Right hindlimb (tissue), 1 donor: ENCODE measurements around the gene FMO5.
"Not testable (repeated sequence)": the region's sequence is repeated elsewhere in the genome, so short reads cannot be mapped to it uniquely, and the experiment has no call there.

Experiments
- DNase-seq: peaks from one replicate; pipeline ENCODE4 v3.0.0-alpha.2; 2018

FMO5 gene

GRCh38 chr1:147225193-147225730, at the start of gene FMO5:
Gene FMO5, minus strand, starts transcription at chr1:147225339. Its CDS starts 310 bp downstream, at chr1:147225029.
- peak; percentile 83 for DNase-seq

DNA sequence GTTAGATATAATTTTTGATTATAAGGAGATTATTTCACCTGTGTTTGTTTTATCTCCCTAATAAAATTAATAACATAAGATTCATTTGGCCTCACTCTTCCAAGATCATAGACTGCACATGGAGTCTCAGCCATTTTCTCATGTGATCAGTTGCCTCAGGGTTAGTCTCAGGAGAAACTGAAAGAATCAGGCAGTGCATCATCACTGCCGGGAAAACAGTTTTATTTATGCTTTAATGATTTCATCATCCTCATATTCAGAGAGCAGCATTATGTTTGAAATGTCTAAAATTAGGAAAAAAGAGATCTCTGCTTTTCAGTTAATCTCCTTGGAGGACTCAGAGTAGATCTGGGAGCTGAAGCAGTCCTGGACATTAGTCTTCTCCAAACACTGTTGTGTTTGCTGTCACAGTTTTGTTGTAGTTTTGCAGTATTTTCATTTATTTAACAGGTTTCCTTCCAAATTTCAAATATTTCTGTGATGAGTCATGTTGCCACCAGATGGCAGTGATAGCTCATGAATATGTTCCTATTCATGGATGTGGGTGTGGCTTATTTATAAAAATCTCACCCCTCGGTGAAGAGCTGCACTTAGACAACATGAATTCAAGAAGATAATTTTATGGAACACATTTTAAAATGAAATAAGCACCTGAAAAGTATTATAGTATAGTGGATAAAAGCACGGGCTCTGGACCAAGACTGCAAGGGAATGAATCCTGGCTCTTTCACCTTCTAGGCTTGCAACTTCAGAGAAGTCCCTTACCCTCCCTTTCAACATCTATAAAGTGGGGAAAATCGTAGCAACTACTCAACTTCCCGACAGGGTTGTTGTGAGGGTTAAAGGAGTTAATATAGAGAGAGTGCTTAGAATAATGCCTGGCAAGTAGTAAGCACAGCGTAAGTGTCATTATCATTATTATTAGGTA, 48.5 kb upstream of the FMO5 start:
- DNase-seq, result peak; percentile 26

DNA sequence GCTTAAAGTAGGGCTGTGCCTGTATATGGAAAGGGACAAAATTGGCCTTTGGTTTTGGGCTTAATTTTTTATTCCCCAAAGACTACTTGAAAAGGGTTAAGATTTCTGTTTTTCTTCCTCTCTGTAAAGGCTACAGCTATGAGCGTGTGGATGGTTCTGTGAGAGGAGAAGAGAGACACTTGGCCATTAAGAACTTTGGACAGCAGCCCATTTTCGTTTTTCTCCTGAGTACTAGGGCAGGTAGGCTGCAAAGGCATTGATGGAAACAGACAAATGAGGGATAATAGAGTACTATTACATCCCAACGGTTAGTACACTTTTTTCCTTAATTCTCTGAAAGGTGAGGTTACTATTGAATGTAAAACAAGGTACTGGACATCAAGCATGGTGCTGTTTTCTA, 46.9 kb upstream of the FMO5 start:
- DNase-seq, result no peak

DNA sequence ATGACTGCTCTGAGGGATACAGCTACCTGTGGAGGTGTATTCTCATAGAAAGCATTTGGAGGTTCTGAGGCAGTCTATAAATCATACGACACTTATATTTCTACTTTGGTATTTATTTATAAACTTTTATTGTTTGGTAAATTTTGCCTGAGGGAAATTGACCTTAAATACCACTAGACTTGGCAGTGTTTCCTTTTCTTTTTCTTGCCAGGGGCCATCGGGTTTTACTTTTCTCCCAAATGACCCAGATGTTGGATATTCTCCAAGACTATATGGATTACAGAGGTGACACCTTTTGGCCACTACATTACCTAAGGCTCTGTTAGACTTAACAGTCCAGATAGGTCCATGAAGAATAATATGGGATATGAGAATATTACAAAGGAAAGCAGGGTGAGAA, 45.6 kb upstream of the FMO5 start:
- DNase-seq, result no peak

GRCh38 chr1:147267711-147268110, 42.6 kb upstream of the FMO5 start:
- DNase-seq, result no peak

DNA sequence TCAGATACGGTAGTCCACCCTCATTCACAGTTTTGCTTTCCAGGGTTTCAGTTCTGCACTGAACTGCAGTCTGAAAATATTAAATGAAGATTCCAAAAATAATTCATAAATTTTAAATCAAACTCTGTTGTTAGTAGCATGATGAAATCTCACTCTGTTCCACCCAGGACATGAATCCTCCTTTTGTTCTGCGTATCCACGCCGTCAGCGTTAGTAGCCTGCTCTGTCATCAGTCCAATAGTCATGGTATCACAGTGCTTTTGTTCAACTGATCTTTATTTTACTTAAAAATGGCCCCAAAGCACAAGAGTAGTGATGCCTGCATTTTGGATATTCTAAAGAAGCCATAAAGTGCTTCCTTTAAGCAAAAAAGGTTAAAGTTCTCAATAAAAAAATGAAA, 41.2 kb upstream of the FMO5 start:
- DNase-seq, result no peak

DNA sequence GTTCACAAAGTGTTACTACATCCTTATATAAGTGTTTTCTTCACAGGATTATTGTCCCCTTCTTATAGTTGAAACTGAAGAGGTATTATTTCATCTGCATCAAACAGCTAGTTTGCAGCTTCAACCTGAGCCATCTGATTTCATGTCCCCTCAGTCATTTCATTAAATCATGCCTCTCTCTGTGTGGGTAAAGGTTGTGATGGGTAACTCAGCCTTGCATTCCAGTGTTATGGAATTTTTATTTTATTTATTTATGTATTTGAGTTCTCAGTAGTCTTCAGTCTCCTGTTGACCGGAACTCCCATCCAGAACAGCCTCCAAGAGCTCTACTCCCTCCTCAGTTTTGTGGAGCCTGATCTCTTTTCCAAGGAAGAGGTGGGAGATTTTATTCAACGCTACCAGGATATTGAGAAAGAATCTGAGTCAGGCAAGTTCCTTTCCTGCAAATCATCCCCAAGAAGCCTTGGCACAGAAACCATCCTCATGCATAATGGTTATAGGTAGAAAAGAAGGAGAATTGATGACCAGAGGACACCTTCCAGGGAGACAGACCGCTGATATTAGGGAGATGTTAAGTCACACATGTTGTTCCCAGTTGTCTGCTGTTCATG, 39.1 kb upstream of the FMO5 start:
- DNase-seq, result no peak

DNA sequence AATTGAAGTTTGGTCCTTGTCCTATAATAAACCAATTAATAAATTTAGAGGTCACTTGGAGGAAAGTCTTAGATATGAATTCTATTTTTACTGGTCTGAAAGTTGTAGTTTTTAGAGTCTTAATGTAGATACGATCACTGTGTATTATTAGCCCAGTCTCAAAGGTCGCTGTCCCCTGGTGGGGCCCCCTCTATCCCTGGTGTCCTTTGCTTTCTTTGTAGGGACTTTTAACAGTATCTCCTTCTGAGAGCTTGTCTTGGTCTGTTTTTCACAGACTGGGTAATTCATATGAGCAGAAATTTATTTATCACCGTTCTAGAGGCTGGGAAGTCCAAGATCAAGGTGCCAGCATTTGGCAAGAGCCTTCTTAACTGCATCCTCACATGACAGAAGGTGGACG, 35.8 kb upstream of the FMO5 start:
- no peak for DNase-seq

- no peak for DNase-seq
Observed at GRCh38 chr1:147252540-147252939, 27.4 kb upstream of the FMO5 start.

DNA sequence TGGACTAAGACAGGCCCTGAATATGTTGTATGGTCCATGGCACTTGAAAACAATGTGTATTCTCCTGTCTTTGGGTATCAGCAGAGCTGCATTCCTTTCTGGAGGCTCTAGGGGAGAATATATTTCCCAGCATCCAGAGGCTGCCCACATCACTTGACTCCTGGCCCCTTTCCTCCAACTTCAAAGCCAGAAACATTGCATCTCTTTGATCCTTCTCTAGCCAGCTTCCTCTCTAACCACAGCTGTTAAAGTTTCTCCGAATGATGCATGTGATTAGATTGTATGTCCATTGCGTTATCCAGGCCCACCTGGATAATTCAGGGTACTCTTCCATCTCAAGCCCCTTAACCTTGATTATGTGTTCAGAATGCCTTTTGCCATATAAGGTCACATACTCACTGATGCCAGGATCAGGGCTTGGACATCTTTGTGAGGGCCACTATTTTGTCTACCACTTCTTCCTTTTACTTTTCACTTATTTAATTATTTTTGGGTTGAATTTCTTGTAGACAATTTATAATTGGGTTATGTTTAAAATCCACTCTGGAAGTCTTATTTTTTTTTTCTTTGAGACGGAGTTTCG, 22.6 kb upstream of the FMO5 start:
- DNase-seq, result no peak

- DNase-seq, result no peak
Observed at GRCh38 chr1:147246910-147247655, 21.9 kb upstream of the FMO5 start.

- DNase-seq, result no peak
Observed at GRCh38 chr1:147246044-147246690, 21.0 kb upstream of the FMO5 start.

DNA sequence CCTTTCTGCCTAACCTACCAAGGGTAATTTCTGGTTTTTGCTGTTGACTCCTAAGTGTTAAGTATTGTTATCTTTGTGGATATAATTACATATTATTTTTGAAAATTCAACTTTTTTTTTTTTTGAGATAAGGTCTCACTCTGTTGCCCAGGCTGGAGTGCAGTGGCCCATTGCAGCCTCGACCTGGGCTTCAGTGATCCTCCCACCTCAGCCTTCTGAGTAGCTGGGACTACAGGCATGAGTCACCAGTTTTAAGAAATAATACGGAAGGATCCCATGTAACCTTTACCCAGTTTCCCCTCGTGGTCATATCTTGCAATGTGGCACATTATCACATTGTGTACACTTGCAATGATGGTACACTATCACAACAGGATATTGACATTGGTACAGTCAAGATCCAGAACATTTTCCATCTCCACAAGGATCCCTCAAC, 20.5 kb upstream of the FMO5 start:
- DNase-seq, result no peak

- DNase-seq, result no peak
Observed at GRCh38 chr1:147245129-147245528, 20.0 kb upstream of the FMO5 start.

GRCh38 chr1:147243841-147244240, 18.7 kb upstream of the FMO5 start:
- no peak for DNase-seq

DNA sequence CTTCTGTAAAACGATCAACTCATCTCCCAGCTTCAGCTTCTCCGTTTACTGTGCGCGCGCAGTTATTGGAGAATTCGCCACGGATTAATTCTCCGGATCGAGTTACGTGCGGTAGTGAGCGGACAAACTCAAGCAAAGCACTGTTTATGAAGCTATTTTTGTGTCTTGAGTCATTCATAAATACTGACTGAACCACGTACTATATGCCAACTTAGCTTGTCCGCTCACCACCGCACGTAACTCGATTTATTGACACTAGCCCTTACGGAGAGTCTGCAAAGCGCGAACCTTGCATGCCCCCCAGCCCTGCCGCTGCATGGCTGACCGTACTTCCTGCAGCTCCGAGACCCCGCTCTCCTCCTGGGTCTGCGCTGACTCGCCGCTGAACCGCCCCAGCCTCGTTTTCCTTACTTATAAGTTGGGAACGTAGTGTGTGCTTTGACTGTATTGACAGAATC, 18.1 kb upstream of the FMO5 start:
- DNase-seq, result peak; percentile 66

DNA sequence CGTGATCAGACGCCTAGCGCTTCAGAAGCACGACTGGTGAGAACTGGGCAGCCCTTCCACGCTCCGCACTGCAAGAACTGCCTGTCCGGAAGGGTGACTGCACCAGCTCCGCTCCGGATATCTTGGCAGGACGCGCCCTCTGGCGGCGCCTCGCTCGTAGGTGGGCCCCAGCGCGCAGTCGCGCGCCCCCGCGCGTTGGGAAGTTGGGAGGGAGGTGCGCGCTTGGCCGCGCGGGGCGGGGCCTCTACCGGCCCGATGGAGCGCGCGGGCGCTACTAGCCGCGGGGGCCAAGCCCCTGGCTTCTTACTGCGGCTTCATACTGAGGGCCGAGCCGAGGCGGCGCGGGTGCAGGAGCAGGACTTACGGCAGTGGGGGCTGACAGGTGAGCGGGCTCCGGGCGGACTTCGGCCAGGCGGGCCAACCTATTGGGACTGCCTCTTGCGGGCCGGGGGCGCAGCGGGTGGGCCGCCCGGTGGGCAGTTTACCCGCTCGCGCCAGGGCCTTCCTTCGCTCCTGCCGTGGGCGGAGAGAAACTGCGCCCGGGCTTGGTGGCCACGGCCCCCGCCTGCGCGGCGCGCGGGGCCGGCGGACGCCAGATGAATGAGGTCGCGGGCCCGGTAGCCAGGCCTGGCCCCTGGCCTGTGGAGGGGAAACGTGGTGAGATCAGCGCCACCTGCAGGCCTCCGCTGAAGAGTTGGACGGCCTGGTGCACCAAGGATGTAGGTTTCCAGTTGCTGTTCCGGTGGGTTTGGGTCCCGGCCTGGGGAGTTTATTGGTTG, 17.5 kb upstream of the FMO5 start, which contains the start of gene CHD1L:
Gene CHD1L (plus strand): TSS at position 236 of the 779 bp plus-strand sequence. CDS start 20 bp downstream, at position 256.
- peak; percentile 96 for DNase-seq

GRCh38 chr1:147241934-147242448, 16.9 kb upstream of the FMO5 start:
- no peak for DNase-seq

- not testable (repeated sequence) for DNase-seq
Observed at GRCh38 chr1:147240131-147240721, 15.1 kb upstream of the FMO5 start.
